ENCODE measurements around the gene CPE.

GRCh38 chr4:165507381-165507780 lies 128.6 kb downstream of the CPE start:
- TF ChIP-seq CTCF (IDR thresholded peaks at IDR 0.05; ENCODE audit: low read length) (no peak), EZH2 (IDR thresholded peaks at IDR 0.05; ENCODE audit: borderline replicate concordance, low read length) (no peak)

Measured in OCI-LY1 (cell line).